ENCODE results near the gene APBB2.

- TF ChIP-seq POLR2A (IDR thresholded peaks at IDR 0.05), result no peak
- no peak for TF ChIP-seq EP300 (IDR thresholded peaks at IDR 0.05)
Observed at GRCh38 chr4:40782876-40783275, 431.5 kb downstream of the APBB2 start.

Measured in tibial nerve (tissue), 3 donors.